NCI-H1436 treated with DMSO at 0.1 percent for 48 hours (cell line): Measurements from ENCODE around the gene MCRS1.

ENCODE experiments used
- DNase-seq: peaks from one replicate; lab custom pipeline; 2025; lab: John Stamatoyannopoulos, UW

The MCRS1 gene

GRCh38 chr12:49555631-49556390 lies 12.1 kb downstream of the MCRS1 start:
- no peak for DNase-seq

- no peak for DNase-seq
Observed at GRCh38 chr12:49554266-49554665, 13.7 kb downstream of the MCRS1 start.

- DNase-seq, result peak; percentile 82
Observed at GRCh38 chr12:49553512-49554088, 14.3 kb downstream of the MCRS1 start.

- no peak for DNase-seq
Observed at GRCh38 chr12:49552899-49553298, 15.0 kb downstream of the MCRS1 start.

GRCh38 chr12:49552425-49552824 lies 15.5 kb downstream of the MCRS1 start:
- DNase-seq, result no peak

GRCh38 chr12:49552014-49552413 lies 15.9 kb downstream of the MCRS1 start:
- no peak for DNase-seq

- DNase-seq, result no peak
Observed at GRCh38 chr12:49550693-49551252, 17.2 kb downstream of the MCRS1 start.

- DNase-seq, result peak; percentile 25
Observed at GRCh38 chr12:49549735-49550692, 17.9 kb downstream of the MCRS1 start.

GRCh38 chr12:49548822-49549648 lies 18.9 kb downstream of the MCRS1 start:
- DNase-seq, result no peak

GRCh38 chr12:49548481-49548821 lies 19.5 kb downstream of the MCRS1 start:
- DNase-seq, result no peak

GRCh38 chr12:49547090-49547690 lies 20.8 kb downstream of the MCRS1 start:
- no peak for DNase-seq

- no peak for DNase-seq
Observed at GRCh38 chr12:49546481-49546880, 21.5 kb downstream of the MCRS1 start.

- no peak for DNase-seq
Observed at GRCh38 chr12:49545815-49546214, 22.1 kb downstream of the MCRS1 start.

GRCh38 chr12:49543914-49544815 lies 23.8 kb downstream of the MCRS1 start:
- DNase-seq, result no peak

GRCh38 chr12:49543221-49543913 lies 24.6 kb downstream of the MCRS1 start:
- no peak for DNase-seq

GRCh38 chr12:49542592-49543160 lies 25.3 kb downstream of the MCRS1 start:
- DNase-seq, result no peak

GRCh38 chr12:49541911-49542505 lies 25.9 kb downstream of the MCRS1 start:
- DNase-seq, result no peak

- DNase-seq, result no peak
Observed at GRCh38 chr12:49541140-49541861, 26.6 kb downstream of the MCRS1 start.
